WTC11 (cell line): ENCODE measurements around the gene GSG1L.

Source experiments
- CREB1 ChIP-seq: sonication (generic); formaldehyde crosslinking; IDR thresholded peaks from 2 replicates; pipeline ENCODE4 v1.8.0; 2023; ENCODE audit warnings: mild to moderate bottlenecking, missing genetic modification reagents
- ETV6 ChIP-seq: sonication (generic); formaldehyde crosslinking; IDR thresholded peaks from 2 replicates; pipeline ENCODE4 v1.8.1; 2022; ENCODE audit warnings: mild to moderate bottlenecking, missing genetic modification reagents
- HMGA2 ChIP-seq: fragments of 250-450 bp; sonication (Bioruptor Pico); IDR thresholded peaks from 2 replicates; pipeline ENCODE4 v1.4.0; 2021; ENCODE audit warnings: mild to moderate bottlenecking, moderate library complexity
- JUN ChIP-seq: sonication (generic); formaldehyde crosslinking; IDR thresholded peaks from 2 replicates; pipeline ENCODE4 v1.8.0; 2023; ENCODE audit warnings: mild to moderate bottlenecking, missing genetic modification reagents
- NFE2L1 ChIP-seq: sonication (generic); formaldehyde crosslinking; IDR thresholded peaks from 2 replicates; pipeline ENCODE4 v1.8.1; 2023; ENCODE audit warnings: missing genetic modification reagents
- NR3C1 ChIP-seq: sonication (generic); formaldehyde crosslinking; conservative IDR thresholded peaks from 2 replicates; pipeline ENCODE4 v1.8.1; 2023; ENCODE audit warnings: low read depth, mild to moderate bottlenecking, missing genetic modification reagents
- SP1 ChIP-seq: sonication (generic); formaldehyde crosslinking; conservative IDR thresholded peaks from 2 replicates; pipeline ENCODE4 v1.8.1; 2022; ENCODE audit warnings: missing genetic modification reagents
- ZBTB21 ChIP-seq: sonication (generic); formaldehyde crosslinking; IDR thresholded peaks from 2 replicates; pipeline ENCODE4 v1.8.1; 2023; ENCODE audit warnings: mild to moderate bottlenecking, missing genetic modification reagents, borderline replicate concordance
- TF ChIP-seq, protein P1 (sequence below): fragments of 200-600 bp; IDR thresholded peaks from 2 replicates; pipeline ENCODE4 v1.8.0; 2022; ENCODE audit warnings: antibody characterized with exemption
- TF ChIP-seq, protein P2 (sequence below): sonication (generic); formaldehyde crosslinking; IDR thresholded peaks from 2 replicates; pipeline ENCODE4 v1.8.1; 2023; ENCODE audit warnings: mild to moderate bottlenecking, missing genetic modification reagents, moderate library complexity
- TF ChIP-seq, protein P3 (sequence below): sonication (generic); formaldehyde crosslinking; IDR thresholded peaks from 2 replicates; pipeline ENCODE4 v1.8.1; 2022; ENCODE audit warnings: missing genetic modification reagents, borderline replicate concordance
- TF ChIP-seq, protein P4 (sequence below): sonication (generic); formaldehyde crosslinking; IDR thresholded peaks from 2 replicates; pipeline ENCODE4 v1.8.0; 2022; ENCODE audit warnings: mild to moderate bottlenecking, missing genetic modification reagents
- TF ChIP-seq, protein P5 (sequence below): sonication (generic); formaldehyde crosslinking; IDR thresholded peaks from 2 replicates; pipeline ENCODE4 v1.8.1; 2023; ENCODE audit warnings: mild to moderate bottlenecking, missing genetic modification reagents, borderline replicate concordance

DNA sequence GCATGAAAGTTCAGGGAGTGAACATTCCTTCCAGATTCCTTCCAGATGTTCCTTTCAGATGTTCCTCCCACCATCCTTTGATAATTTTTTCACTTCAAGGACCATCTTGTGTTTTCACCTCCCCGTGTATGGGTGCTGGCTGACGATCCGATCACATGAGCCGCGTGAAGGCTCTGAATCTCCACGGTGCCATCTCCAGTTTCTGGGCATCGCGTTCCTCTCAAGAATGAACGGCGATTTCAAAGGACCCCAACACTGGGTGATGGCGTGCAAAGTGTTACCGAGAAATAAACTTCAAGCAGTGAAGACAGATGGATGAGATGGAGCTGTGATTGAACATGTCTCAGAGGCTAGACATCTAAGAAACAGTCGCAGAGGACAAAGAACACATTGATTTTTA, 245.3 kb downstream of the GSG1L start:
- TF ChIP-seq, protein P1, sequence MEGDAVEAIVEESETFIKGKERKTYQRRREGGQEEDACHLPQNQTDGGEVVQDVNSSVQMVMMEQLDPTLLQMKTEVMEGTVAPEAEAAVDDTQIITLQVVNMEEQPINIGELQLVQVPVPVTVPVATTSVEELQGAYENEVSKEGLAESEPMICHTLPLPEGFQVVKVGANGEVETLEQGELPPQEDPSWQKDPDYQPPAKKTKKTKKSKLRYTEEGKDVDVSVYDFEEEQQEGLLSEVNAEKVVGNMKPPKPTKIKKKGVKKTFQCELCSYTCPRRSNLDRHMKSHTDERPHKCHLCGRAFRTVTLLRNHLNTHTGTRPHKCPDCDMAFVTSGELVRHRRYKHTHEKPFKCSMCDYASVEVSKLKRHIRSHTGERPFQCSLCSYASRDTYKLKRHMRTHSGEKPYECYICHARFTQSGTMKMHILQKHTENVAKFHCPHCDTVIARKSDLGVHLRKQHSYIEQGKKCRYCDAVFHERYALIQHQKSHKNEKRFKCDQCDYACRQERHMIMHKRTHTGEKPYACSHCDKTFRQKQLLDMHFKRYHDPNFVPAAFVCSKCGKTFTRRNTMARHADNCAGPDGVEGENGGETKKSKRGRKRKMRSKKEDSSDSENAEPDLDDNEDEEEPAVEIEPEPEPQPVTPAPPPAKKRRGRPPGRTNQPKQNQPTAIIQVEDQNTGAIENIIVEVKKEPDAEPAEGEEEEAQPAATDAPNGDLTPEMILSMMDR = no peak
- TF ChIP-seq SP1 (no peak), CREB1 (CRISPR knock-in tag) (no peak), JUN (CRISPR knock-in tag) (no peak), NR3C1 (CRISPR knock-in tag) (no peak), NFE2L1 (CRISPR knock-in tag) (no peak), HMGA2 (CRISPR knock-in tag) (no peak), ZBTB21 (CRISPR knock-in tag) (no peak), ETV6 (no peak)
- TF ChIP-seq, protein P2, sequence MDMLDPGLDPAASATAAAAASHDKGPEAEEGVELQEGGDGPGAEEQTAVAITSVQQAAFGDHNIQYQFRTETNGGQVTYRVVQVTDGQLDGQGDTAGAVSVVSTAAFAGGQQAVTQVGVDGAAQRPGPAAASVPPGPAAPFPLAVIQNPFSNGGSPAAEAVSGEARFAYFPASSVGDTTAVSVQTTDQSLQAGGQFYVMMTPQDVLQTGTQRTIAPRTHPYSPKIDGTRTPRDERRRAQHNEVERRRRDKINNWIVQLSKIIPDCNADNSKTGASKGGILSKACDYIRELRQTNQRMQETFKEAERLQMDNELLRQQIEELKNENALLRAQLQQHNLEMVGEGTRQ (CRISPR knock-in tag) = no peak
- TF ChIP-seq, protein P3, sequence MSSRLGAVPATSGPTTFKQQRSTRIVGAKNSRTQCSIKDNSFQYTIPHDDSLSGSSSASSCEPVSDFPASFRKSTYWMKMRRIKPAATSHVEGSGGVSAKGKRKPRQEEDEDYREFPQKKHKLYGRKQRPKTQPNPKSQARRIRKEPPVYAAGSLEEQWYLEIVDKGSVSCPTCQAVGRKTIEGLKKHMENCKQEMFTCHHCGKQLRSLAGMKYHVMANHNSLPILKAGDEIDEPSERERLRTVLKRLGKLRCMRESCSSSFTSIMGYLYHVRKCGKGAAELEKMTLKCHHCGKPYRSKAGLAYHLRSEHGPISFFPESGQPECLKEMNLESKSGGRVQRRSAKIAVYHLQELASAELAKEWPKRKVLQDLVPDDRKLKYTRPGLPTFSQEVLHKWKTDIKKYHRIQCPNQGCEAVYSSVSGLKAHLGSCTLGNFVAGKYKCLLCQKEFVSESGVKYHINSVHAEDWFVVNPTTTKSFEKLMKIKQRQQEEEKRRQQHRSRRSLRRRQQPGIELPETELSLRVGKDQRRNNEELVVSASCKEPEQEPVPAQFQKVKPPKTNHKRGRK (CRISPR knock-in tag) = no peak
- TF ChIP-seq, protein P4, sequence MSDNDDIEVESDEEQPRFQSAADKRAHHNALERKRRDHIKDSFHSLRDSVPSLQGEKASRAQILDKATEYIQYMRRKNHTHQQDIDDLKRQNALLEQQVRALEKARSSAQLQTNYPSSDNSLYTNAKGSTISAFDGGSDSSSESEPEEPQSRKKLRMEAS (CRISPR knock-in tag) = no peak
- TF ChIP-seq, protein P5, sequence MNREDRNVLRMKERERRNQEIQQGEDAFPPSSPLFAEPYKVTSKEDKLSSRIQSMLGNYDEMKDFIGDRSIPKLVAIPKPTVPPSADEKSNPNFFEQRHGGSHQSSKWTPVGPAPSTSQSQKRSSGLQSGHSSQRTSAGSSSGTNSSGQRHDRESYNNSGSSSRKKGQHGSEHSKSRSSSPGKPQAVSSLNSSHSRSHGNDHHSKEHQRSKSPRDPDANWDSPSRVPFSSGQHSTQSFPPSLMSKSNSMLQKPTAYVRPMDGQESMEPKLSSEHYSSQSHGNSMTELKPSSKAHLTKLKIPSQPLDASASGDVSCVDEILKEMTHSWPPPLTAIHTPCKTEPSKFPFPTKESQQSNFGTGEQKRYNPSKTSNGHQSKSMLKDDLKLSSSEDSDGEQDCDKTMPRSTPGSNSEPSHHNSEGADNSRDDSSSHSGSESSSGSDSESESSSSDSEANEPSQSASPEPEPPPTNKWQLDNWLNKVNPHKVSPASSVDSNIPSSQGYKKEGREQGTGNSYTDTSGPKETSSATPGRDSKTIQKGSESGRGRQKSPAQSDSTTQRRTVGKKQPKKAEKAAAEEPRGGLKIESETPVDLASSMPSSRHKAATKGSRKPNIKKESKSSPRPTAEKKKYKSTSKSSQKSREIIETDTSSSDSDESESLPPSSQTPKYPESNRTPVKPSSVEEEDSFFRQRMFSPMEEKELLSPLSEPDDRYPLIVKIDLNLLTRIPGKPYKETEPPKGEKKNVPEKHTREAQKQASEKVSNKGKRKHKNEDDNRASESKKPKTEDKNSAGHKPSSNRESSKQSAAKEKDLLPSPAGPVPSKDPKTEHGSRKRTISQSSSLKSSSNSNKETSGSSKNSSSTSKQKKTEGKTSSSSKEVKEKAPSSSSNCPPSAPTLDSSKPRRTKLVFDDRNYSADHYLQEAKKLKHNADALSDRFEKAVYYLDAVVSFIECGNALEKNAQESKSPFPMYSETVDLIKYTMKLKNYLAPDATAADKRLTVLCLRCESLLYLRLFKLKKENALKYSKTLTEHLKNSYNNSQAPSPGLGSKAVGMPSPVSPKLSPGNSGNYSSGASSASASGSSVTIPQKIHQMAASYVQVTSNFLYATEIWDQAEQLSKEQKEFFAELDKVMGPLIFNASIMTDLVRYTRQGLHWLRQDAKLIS (CRISPR knock-in tag) = no peak
